ENCODE measurements around the gene TNPO3.
"Not testable (repeated sequence)": the region's sequence is repeated elsewhere in the genome, so short reads cannot be mapped to it uniquely, and the experiment has no call there.

Gene TNPO3

GRCh38 chr7:129084801-129085551 is 30.1 kb upstream of the TNPO3 start:
- no peaks in the 10 kb centered on the region for H3K9me3 ChIP-seq (ENCODE audit: low read length)
- H3K36me3 ChIP-seq (ENCODE audit: insufficient read depth, low read length), result no peaks in the 10 kb centered on the region
- H3K4me3 ChIP-seq (ENCODE audit: low read length), result no peak overlapping the region
- no peak overlapping the region for H2AFZ ChIP-seq (ENCODE audit: low read depth, low read length)
- no peaks in the 10 kb centered on the region for H3K4me1 ChIP-seq (ENCODE audit: insufficient read depth, low read length)
- H3K27me3 ChIP-seq (ENCODE audit: insufficient read depth, low read length), result peaks cover 3% of the 10 kb centered on the region

- Histone ChIP-seq H3K4me3 (ENCODE audit: low read length) (no peak overlapping the region), H3K9me3 (ENCODE audit: low read length) (no peaks in the 10 kb centered on the region), H3K27me3 (ENCODE audit: insufficient read depth, low read length) (peaks cover 3% of the 10 kb centered on the region), H2AFZ (ENCODE audit: low read depth, low read length) (no peak overlapping the region), H3K4me1 (ENCODE audit: insufficient read depth, low read length) (no peaks in the 10 kb centered on the region), H3K36me3 (ENCODE audit: insufficient read depth, low read length) (no peaks in the 10 kb centered on the region)
Observed at GRCh38 chr7:129083525-129083924, 28.6 kb upstream of the TNPO3 start.

- no peaks in the 10 kb centered on the region for H3K9me3 ChIP-seq (ENCODE audit: low read length)
- H3K27me3 ChIP-seq (ENCODE audit: insufficient read depth, low read length), result peaks cover 3% of the 10 kb centered on the region
- no peaks in the 10 kb centered on the region for H3K36me3 ChIP-seq (ENCODE audit: insufficient read depth, low read length)
- H3K4me1 ChIP-seq (ENCODE audit: insufficient read depth, low read length), result no peaks in the 10 kb centered on the region
- no peak overlapping the region for H3K4me3 ChIP-seq (ENCODE audit: low read length)
- H2AFZ ChIP-seq (ENCODE audit: low read depth, low read length), result no peak overlapping the region
Observed at GRCh38 chr7:129078455-129078854, 23.5 kb upstream of the TNPO3 start.

GRCh38 chr7:129076886-129077285 is 22.0 kb upstream of the TNPO3 start:
- no peak overlapping the region for H2AFZ ChIP-seq (ENCODE audit: low read depth, low read length)
- no peak overlapping the region for H3K4me3 ChIP-seq (ENCODE audit: low read length)
- no peaks in the 10 kb centered on the region for H3K4me1 ChIP-seq (ENCODE audit: insufficient read depth, low read length)
- no peaks in the 10 kb centered on the region for H3K36me3 ChIP-seq (ENCODE audit: insufficient read depth, low read length)
- H3K27me3 ChIP-seq (ENCODE audit: insufficient read depth, low read length), result peaks cover 3% of the 10 kb centered on the region
- H3K9me3 ChIP-seq (ENCODE audit: low read length), result no peaks in the 10 kb centered on the region

GRCh38 chr7:129074994-129075393 is 20.1 kb upstream of the TNPO3 start:
- Histone ChIP-seq H3K36me3 (ENCODE audit: insufficient read depth, low read length) (no peaks in the 10 kb centered on the region), H3K9me3 (ENCODE audit: low read length) (no peaks in the 10 kb centered on the region), H3K27me3 (ENCODE audit: insufficient read depth, low read length) (no peaks in the 10 kb centered on the region), H2AFZ (ENCODE audit: low read depth, low read length) (no peak overlapping the region), H3K4me1 (ENCODE audit: insufficient read depth, low read length) (no peaks in the 10 kb centered on the region), H3K4me3 (ENCODE audit: low read length) (no peak overlapping the region)

GRCh38 chr7:129074361-129074871 is 19.5 kb upstream of the TNPO3 start:
- H3K4me3 ChIP-seq (ENCODE audit: low read length), result no peak overlapping the region
- no peaks in the 10 kb centered on the region for H3K27me3 ChIP-seq (ENCODE audit: insufficient read depth, low read length)
- no peaks in the 10 kb centered on the region for H3K9me3 ChIP-seq (ENCODE audit: low read length)
- no peak overlapping the region for H2AFZ ChIP-seq (ENCODE audit: low read depth, low read length)
- no peaks in the 10 kb centered on the region for H3K36me3 ChIP-seq (ENCODE audit: insufficient read depth, low read length)
- no peaks in the 10 kb centered on the region for H3K4me1 ChIP-seq (ENCODE audit: insufficient read depth, low read length)

- H3K9me3 ChIP-seq (ENCODE audit: low read length), result no peaks in the 10 kb centered on the region
- H3K4me3 ChIP-seq (ENCODE audit: low read length), result no peak overlapping the region
- H3K4me1 ChIP-seq (ENCODE audit: insufficient read depth, low read length), result no peaks in the 10 kb centered on the region
- H3K36me3 ChIP-seq (ENCODE audit: insufficient read depth, low read length), result no peaks in the 10 kb centered on the region
- H3K27me3 ChIP-seq (ENCODE audit: insufficient read depth, low read length), result peaks cover 3% of the 10 kb centered on the region
- H2AFZ ChIP-seq (ENCODE audit: low read depth, low read length), result no peak overlapping the region
Observed at GRCh38 chr7:129073738-129074137, 18.8 kb upstream of the TNPO3 start.

- H3K4me3 ChIP-seq (ENCODE audit: low read length), result no peak overlapping the region
- H2AFZ ChIP-seq (ENCODE audit: low read depth, low read length), result no peak overlapping the region
- no peaks in the 10 kb centered on the region for H3K4me1 ChIP-seq (ENCODE audit: insufficient read depth, low read length)
- H3K36me3 ChIP-seq (ENCODE audit: insufficient read depth, low read length), result no peaks in the 10 kb centered on the region
- peaks cover 3% of the 10 kb centered on the region for H3K27me3 ChIP-seq (ENCODE audit: insufficient read depth, low read length)
- no peaks in the 10 kb centered on the region for H3K9me3 ChIP-seq (ENCODE audit: low read length)
Observed at GRCh38 chr7:129073204-129073603, 18.3 kb upstream of the TNPO3 start.

- Histone ChIP-seq H2AFZ (ENCODE audit: low read depth, low read length) (no peak overlapping the region), H3K4me3 (ENCODE audit: low read length) (no peak overlapping the region), H3K4me1 (ENCODE audit: insufficient read depth, low read length) (no peaks in the 10 kb centered on the region), H3K27me3 (ENCODE audit: insufficient read depth, low read length) (peaks cover 4% of the 10 kb centered on the region), H3K9me3 (ENCODE audit: low read length) (no peaks in the 10 kb centered on the region), H3K36me3 (ENCODE audit: insufficient read depth, low read length) (no peaks in the 10 kb centered on the region)
Observed at GRCh38 chr7:129072479-129073011, 17.6 kb upstream of the TNPO3 start.

GRCh38 chr7:129069021-129069420 is 14.1 kb upstream of the TNPO3 start:
- Histone ChIP-seq H3K9me3 (ENCODE audit: low read length) (no peaks in the 10 kb centered on the region), H3K36me3 (ENCODE audit: insufficient read depth, low read length) (no peaks in the 10 kb centered on the region), H3K4me1 (ENCODE audit: insufficient read depth, low read length) (peaks cover 6% of the 10 kb centered on the region), H2AFZ (ENCODE audit: low read depth, low read length) (no peak overlapping the region), H3K4me3 (ENCODE audit: low read length) (no peak overlapping the region), H3K27me3 (ENCODE audit: insufficient read depth, low read length) (peaks cover 5% of the 10 kb centered on the region)

GRCh38 chr7:129067943-129068548 is 13.1 kb upstream of the TNPO3 start:
- Histone ChIP-seq H3K4me1 (ENCODE audit: insufficient read depth, low read length) (peaks cover 6% of the 10 kb centered on the region), H3K27me3 (ENCODE audit: insufficient read depth, low read length) (peaks cover 5% of the 10 kb centered on the region), H3K4me3 (ENCODE audit: low read length) (no peak overlapping the region), H3K36me3 (ENCODE audit: insufficient read depth, low read length) (no peaks in the 10 kb centered on the region), H2AFZ (ENCODE audit: low read depth, low read length) (no peak overlapping the region), H3K9me3 (ENCODE audit: low read length) (no peaks in the 10 kb centered on the region)

GRCh38 chr7:129067132-129067561 is 12.2 kb upstream of the TNPO3 start:
- not testable (repeated sequence) for H3K4me3 ChIP-seq (ENCODE audit: low read length); H3K9me3 ChIP-seq (ENCODE audit: low read length); H3K4me1 ChIP-seq (ENCODE audit: insufficient read depth, low read length); H3K36me3 ChIP-seq (ENCODE audit: insufficient read depth, low read length); H3K27me3 ChIP-seq (ENCODE audit: insufficient read depth, low read length)
- peak overlapping the region; percentile 14 for H2AFZ ChIP-seq (ENCODE audit: low read depth, low read length)

GRCh38 chr7:129066290-129067131 is 11.6 kb upstream of the TNPO3 start:
- Histone ChIP-seq H3K36me3 (ENCODE audit: insufficient read depth, low read length) (no peaks in the 10 kb centered on the region), H3K27me3 (ENCODE audit: insufficient read depth, low read length) (peaks cover 9% of the 10 kb centered on the region), H3K4me1 (ENCODE audit: insufficient read depth, low read length) (peaks cover 6% of the 10 kb centered on the region), H2AFZ (ENCODE audit: low read depth, low read length) (peak overlapping the region; percentile 14), H3K4me3 (ENCODE audit: low read length) (no peak overlapping the region), H3K9me3 (ENCODE audit: low read length) (no peaks in the 10 kb centered on the region)
